Vagina (tissue), 2 donors: ENCODE results near the gene FBXO34. TPM values are rescaled to one million over a fixed set of nuclear protein-coding genes. Genes with fewer than 3 reads are reported as not detected.

ENCODE experiments used
- DNase-seq, 2 donors: peaks; one replicate each; pipeline ENCODE4 v3.0.0-alpha.2; 2017; ENCODE audit errors: extremely low spot score in 2 of 2
- H3K27ac ChIP-seq: fragments of 200-600 bp; sonication (generic); one replicate; pipeline ENCODE4 v1.5.1; 2019
- H3K27me3 ChIP-seq: fragments of 200-600 bp; sonication (generic); one replicate; pipeline ENCODE4 v1.5.1; 2019
- H3K36me3 ChIP-seq, 2 donors: fragments of 200-600 bp; sonication (generic); one replicate each; pipeline ENCODE4 v1.5.1; 2017 to 2019
- H3K4me1 ChIP-seq: fragments of 200-600 bp; sonication (generic); one replicate; pipeline ENCODE4 v1.5.1; 2019
- H3K4me3 ChIP-seq, 2 donors: fragments of 200-600 bp; sonication (generic); 1 replicate in 1 of 2; 2 replicates in 1 of 2; pipeline ENCODE4 v1.5.1; 2016 to 2019
- H3K9me3 ChIP-seq: fragments of 200-600 bp; sonication (generic); one replicate; pipeline ENCODE4 v1.5.1; 2019
- CTCF ChIP-seq, 3 experiments: fragments of 450-650 bp in 2 of 3; fragments of 200-600 bp in 1 of 3; sonication (generic) in 1 of 3; IDR thresholded peaks; one replicate each; pipeline ENCODE4 v1.5.1; 2017 to 2019; ENCODE audit warnings: antibody characterized with exemption in 3 of 3, mild to moderate bottlenecking in 2 of 3, moderate library complexity in 2 of 3
- POLR2A ChIP-seq, 2 donors: fragments of 450-650 bp; IDR thresholded peaks; one replicate each; pipeline ENCODE4 v1.6.1; 2017; ENCODE audit warnings: antibody characterized with exemption in 2 of 2, mild to moderate bottlenecking in 2 of 2, moderate library complexity in 2 of 2
- POLR2AphosphoS5 ChIP-seq, 2 donors: sonication (generic); formaldehyde crosslinking; IDR thresholded peaks; one replicate each; pipeline ENCODE4 v1.9.0; 2017; ENCODE audit warnings: antibody characterized with exemption in 2 of 2, mild to moderate bottlenecking in 2 of 2, low read depth in 1 of 2; ENCODE audit not compliant: insufficient read depth in 1 of 2
- intact Hi-C: fragments of 100-400 bp; cut with DNase I; formaldehyde crosslinking; loops from one replicate; pipeline ENCODE4 v1.15.1; 2023
- total RNA-seq: library from RNA; depleted of rRNA; stranded (reverse); fragments of >200 nt; gene quantifications from one replicate; pipeline ENCODE4 v1.2.3, GENCODE V29; 2016

The FBXO34 gene
- total RNA-seq, 1 donor from 2014 or later: 24.6 TPM

- peak in 1 of 2 donors; percentile 22 for DNase-seq
- Histone ChIP-seq H3K4me3 (no peak overlapping the region), H3K36me3 (no peaks in the 10 kb centered on the region), H3K9me3 (no peaks in the 10 kb centered on the region), H3K4me1 (no peaks in the 10 kb centered on the region), H3K27me3 (no peaks in the 10 kb centered on the region), H3K27ac (no peak overlapping the region)
- TF ChIP-seq CTCF (IDR thresholded peaks at IDR 0.05): no peak
- no peak for TF ChIP-seq POLR2AphosphoS5 (IDR thresholded peaks at IDR 0.05; ENCODE audit: insufficient read depth in 1 of 2, low read depth in 1 of 2)
- no peak for TF ChIP-seq POLR2A (IDR thresholded peaks at IDR 0.05)
- intact Hi-C loops: loop anchor here (10.0 kb wide), 1 partner anchor 182 kb away; no protein-coding TSS in a partner anchor
Observed at GRCh38 chr14:55253276-55253675, 17.9 kb upstream of the FBXO34 start.

- Histone ChIP-seq H3K27ac (no peak overlapping the region), H3K4me3 (no peak overlapping the region), H3K9me3 (no peaks in the 10 kb centered on the region), H3K4me1 (no peaks in the 10 kb centered on the region), H3K36me3 (no peaks in the 10 kb centered on the region), H3K27me3 (no peaks in the 10 kb centered on the region)
- TF ChIP-seq CTCF (IDR thresholded peaks at IDR 0.05) (no peak), POLR2A (IDR thresholded peaks at IDR 0.05) (no peak), POLR2AphosphoS5 (IDR thresholded peaks at IDR 0.05; ENCODE audit: insufficient read depth in 1 of 2, low read depth in 1 of 2) (no peak)
- intact Hi-C loops: loop anchor here (10.0 kb wide), 1 partner anchor 180 kb away; no protein-coding TSS in a partner anchor
- no peak for DNase-seq
Observed at GRCh38 chr14:55254581-55254980, 16.6 kb upstream of the FBXO34 start.

DNA sequence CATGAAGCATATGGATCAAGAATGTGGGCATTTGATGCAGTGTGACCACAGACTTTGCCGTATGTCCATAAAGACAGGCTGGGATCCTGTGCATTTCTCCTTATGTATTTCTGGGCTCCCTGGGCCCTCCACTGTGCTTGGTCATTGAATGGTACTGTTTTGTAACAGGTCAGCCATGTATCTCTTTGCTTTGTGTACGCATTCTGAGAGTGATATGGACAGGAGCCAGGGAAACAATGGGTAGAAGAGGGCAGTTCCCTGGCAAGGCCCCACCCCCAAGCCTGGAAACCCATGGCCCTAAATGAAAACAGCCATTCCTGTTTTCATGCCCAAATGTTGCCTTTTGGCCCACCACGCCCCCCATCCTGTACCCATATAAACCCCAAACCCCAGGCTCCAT, 15.2 kb upstream of the FBXO34 start:
- Histone ChIP-seq H3K4me3 (no peak overlapping the region), H3K27ac (no peak overlapping the region), H3K36me3 (no peaks in the 10 kb centered on the region), H3K27me3 (no peaks in the 10 kb centered on the region), H3K4me1 (no peaks in the 10 kb centered on the region), H3K9me3 (no peaks in the 10 kb centered on the region)
- intact Hi-C loops: loop anchor here (10.0 kb wide), 1 partner anchor 179 kb away; no protein-coding TSS in a partner anchor
- no peak for TF ChIP-seq POLR2A (IDR thresholded peaks at IDR 0.05)
- no peak for TF ChIP-seq POLR2AphosphoS5 (IDR thresholded peaks at IDR 0.05; ENCODE audit: insufficient read depth in 1 of 2, low read depth in 1 of 2)
- TF ChIP-seq CTCF (IDR thresholded peaks at IDR 0.05): no peak
- no peak for DNase-seq

DNA sequence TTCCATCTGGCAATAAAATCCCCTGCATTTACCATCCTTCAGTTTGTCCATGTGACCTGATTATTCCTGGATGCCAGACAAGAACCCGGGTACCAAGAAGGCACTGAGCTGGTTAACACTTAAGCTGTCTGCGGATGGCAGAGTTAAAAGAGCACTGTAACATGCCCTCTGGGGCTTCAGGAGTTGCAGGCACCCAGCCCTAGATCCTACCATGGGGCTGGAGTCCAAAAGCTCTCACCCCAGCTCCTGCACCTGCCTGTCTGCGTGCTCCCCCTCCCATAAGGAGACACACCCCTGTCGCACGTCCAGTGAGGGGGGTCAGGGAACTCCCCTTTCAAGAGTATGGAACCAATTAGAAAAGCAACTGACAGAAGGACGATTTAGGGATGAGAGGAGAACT, 14.6 kb upstream of the FBXO34 start:
- Histone ChIP-seq H3K4me3 (no peak overlapping the region), H3K27me3 (no peaks in the 10 kb centered on the region), H3K36me3 (no peaks in the 10 kb centered on the region), H3K4me1 (no peaks in the 10 kb centered on the region), H3K9me3 (no peaks in the 10 kb centered on the region), H3K27ac (no peak overlapping the region)
- TF ChIP-seq POLR2AphosphoS5 (IDR thresholded peaks at IDR 0.05; ENCODE audit: insufficient read depth in 1 of 2, low read depth in 1 of 2) (no peak), CTCF (IDR thresholded peaks at IDR 0.05) (no peak), POLR2A (IDR thresholded peaks at IDR 0.05) (no peak)
- intact Hi-C loops: loop anchor here (10.0 kb wide), 1 partner anchor 178 kb away; no protein-coding TSS in a partner anchor
- peak in 1 of 2 donors; percentile 79 for DNase-seq

DNA sequence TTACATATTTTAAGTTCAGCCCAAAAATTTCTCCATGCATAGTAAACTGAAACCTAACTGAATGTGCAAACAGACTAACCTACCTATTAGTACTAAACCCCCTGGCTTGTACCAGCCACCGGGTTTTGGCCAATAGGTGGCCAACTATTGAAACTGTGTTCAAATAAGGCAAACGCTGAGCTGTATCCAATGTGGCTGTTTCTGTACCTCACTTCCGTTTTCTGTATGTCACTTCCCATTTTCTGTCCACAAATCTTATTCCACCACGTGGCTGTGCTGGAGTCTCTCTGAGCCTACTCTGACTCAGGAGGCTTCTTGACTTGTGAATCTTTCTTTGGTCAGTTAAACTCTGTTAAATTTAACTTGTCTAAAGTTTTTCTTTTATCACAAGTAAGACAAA, 6.0 kb upstream of the FBXO34 start:
- intact Hi-C loops: no loop called here
- H3K27me3 ChIP-seq: no peaks in the 10 kb centered on the region
- DNase-seq: no peak
- no peaks in the 10 kb centered on the region for H3K9me3 ChIP-seq
- no peak overlapping the region for H3K27ac ChIP-seq
- TF ChIP-seq POLR2A (IDR thresholded peaks at IDR 0.05) (no peak), CTCF (IDR thresholded peaks at IDR 0.05) (no peak), POLR2AphosphoS5 (IDR thresholded peaks at IDR 0.05; ENCODE audit: insufficient read depth in 1 of 2, low read depth in 1 of 2) (no peak)
- H3K4me1 ChIP-seq: no peaks in the 10 kb centered on the region
- no peaks in the 10 kb centered on the region for H3K36me3 ChIP-seq
- no peak overlapping the region for H3K4me3 ChIP-seq
